SH-SY5Y (cell line): ENCODE measurements around the gene CLIC6.

Experiments used
- GATA2 ChIP-seq: IDR thresholded peaks from 2 replicates; pipeline ENCODE4 v1.6.1; 2011; ENCODE audit warnings: mild to moderate bottlenecking, low read depth, low read length
- GATA3 ChIP-seq: IDR thresholded peaks from 2 replicates; pipeline ENCODE4 v1.6.1; 2011; ENCODE audit warnings: low read depth, mild to moderate bottlenecking, low read length, moderate library complexity

GRCh38 chr21:34706337-34706736 lies 37.5 kb downstream of the CLIC6 start:
- TF ChIP-seq GATA2: no peak
- no peak for TF ChIP-seq GATA3
